GM21526 (cell line): ENCODE results near the gene KLRF2.
"Not testable (repeated sequence)": the region's sequence is repeated elsewhere in the genome, so short reads cannot be mapped to it uniquely, and the experiment has no call there.

Source experiments
- ATAC-seq: cut with Tn5 transposase; IDR thresholded peaks from one replicate; pipeline ENCODE4 v1.9.1; 2021; ENCODE audit warnings: moderate library complexity; ENCODE audit not compliant: unreplicated experiment, low FRiP score

Gene KLRF2

GRCh38 chr12:9881246-9881645, at the start of gene KLRF2:
Gene KLRF2, plus strand, starts transcription at chr12:9881489. Its CDS starts 107 bp downstream, at chr12:9881596.
- ATAC-seq: no peak

GRCh38 chr12:9831720-9832119, 49.6 kb upstream of the KLRF2 start:
- ATAC-seq: no peak

DNA sequence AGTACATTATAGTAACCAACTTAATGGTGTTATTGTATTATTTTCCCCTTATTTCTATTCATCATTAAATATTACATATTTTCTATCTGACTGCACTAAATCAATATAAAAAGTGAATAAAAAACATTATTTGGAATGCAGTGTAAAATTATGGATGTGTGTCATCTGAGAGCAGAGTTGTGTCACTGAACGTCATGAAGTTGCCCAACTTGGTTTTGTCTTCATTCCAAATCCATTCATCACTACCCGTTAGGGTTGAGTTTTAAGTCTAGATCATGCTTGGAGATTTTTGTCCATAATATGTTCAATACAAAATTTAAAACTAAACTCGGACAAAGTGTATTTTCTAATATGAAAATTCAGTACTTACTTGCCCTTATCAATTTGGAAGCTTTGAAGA, 37.9 kb upstream of the KLRF2 start:
- ATAC-seq: no peak

- ATAC-seq: no peak
Measured at GRCh38 chr12:9848899-9849298, 32.4 kb upstream of the KLRF2 start.

DNA sequence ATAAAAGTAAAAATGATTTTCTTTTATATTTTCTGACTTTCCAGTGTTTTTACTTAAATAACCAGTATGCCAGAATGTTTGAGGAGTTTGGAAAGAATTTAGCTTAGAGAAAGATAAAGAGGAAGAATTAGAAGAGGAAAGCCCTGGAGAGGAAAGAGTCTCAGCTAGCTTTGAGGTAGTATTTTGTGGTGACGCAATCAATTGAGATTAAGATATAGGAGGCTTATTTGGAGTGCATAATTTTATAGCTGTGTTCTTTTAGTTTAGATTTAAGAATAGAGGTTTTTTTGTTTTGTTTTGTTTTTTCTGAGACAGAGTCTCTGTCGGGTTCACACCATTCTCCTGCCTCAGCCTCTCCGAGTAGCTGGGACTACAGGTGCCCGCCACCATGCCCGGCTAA, 30.2 kb upstream of the KLRF2 start:
- ATAC-seq: no peak

DNA sequence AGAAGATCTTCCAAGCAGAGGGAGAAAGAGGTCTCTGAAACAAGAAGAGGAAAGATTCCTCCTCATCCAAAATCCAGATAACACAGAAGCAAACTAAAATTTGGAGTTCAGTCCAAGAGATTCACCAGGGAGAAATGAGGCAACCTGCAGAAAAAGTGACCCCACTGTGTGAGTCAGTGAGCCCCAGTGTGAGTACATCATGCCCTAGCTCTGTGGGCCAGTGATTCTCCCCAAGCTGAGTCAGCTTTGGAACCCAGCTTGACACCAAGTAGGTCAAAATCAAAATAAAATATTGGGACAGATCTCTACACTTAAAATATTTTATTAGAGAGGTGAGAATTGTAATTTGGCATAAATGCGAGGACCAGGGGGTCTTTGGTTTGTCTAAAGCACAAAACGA, 29.4 kb upstream of the KLRF2 start:
- no peak for ATAC-seq

DNA sequence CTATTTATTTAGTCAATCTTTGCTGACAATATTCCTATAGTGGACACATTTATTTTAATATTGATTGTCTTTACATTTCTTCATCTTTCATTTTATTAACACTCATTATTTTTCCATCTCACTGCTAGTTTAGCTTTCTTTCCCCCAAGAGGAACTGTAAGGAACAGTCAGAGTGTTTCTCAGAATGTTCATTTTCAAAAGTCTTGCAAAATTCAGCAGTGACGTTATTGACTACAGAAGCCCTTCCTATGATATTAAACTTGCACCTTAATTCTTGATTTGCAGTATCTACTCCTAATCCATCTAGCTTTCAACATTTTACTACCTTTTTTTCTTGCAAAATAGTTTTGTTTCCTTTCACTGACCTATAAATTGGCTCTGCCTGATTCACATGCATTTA, 25.1 kb upstream of the KLRF2 start:
- ATAC-seq: no peak

DNA sequence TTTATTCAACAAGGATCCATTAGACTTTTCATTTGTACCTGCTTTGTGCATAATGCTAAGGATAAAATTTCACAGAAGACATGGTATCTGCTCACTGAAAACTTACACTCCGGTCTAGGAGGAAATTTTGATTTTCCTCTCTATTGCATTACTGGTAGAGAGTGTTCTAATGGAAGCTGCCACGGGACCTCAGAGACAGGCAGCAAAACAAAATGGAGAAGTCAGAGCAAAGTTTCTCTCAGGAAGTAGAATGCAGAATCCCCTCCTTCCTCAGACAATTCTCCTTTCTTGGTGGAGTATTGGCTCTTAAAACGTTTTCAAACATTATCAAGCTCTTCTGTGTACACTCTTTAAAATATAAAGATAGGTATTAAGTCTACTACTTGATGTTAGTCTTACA, 24.4 kb upstream of the KLRF2 start:
- ATAC-seq: no peak

GRCh38 chr12:9858135-9858534, 23.2 kb upstream of the KLRF2 start:
- ATAC-seq: no peak

GRCh38 chr12:9864913-9865675, 16.2 kb upstream of the KLRF2 start:
- no peak for ATAC-seq

GRCh38 chr12:9866860-9867269, 14.4 kb upstream of the KLRF2 start:
- ATAC-seq: no peak

DNA sequence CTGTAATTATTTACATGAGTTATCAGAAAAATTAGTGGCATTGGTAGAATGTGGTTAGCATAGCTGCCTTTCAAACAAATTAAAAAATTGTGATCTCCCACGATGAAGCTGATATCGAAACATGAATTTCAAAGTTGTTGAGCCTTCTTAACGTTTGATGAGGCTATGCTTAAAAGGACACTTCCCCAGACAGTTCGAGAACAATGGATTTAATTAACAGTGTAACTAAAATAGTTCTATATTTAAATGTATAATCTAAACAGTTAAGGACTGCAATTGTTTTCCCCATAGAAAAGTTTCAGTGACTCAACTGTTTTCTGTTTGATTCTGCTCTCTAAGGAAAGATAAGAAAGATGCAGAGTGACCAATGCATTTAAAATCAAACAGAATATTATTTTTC, 13.8 kb upstream of the KLRF2 start:
- no peak for ATAC-seq

GRCh38 chr12:9868311-9868801, 12.9 kb upstream of the KLRF2 start:
- ATAC-seq: no peak

- ATAC-seq: no peak
Measured at GRCh38 chr12:9868951-9869306, 12.4 kb upstream of the KLRF2 start.

DNA sequence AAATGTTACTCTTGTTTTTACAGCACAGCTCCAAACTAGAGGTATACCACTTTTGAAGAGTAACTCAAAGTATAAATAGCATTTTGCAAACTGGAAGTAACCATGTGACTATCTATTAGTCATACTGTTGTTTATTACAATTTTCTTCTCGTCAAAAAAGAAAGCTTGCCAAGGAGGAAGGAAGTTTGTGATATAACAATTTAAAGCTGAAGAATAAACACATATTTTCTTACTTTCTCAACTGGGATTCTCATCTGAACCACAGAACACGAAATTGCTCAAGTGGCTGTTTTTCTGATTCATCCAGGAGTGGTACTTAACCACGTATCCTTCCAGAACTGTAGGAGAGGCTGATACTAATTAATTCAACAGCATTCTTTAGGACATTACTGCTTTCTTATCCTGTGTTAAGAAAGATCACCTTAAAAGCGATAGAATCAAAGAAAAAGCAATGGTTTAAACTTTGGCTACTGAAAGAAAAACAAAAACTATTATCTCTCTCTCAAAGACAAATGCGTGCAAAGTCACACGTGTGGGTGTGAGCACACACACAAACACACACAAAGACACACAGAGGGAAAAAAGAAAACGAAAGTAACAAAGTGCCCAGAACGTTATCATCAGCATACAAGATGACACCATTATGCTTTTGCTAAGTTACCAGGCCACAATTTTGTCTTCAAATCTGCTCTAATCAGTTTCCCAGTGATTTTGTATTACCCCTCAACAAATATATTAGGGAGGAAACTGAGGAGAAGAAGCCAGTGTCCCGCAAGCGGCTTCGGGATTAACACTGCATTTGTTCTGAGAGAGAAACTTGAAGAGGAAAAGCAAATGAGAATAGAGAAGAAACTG, 11.8 kb upstream of the KLRF2 start, which contains the start of gene CLEC2B:
TSS of gene CLEC2B (minus strand) at position 48 of the 855 bp plus-strand sequence.
- ATAC-seq: peak; percentile 41

GRCh38 chr12:9870286-9870866, 10.9 kb upstream of the KLRF2 start:
- no peak for ATAC-seq

GRCh38 chr12:9872162-9872561, 9.1 kb upstream of the KLRF2 start:
- no peak for ATAC-seq

DNA sequence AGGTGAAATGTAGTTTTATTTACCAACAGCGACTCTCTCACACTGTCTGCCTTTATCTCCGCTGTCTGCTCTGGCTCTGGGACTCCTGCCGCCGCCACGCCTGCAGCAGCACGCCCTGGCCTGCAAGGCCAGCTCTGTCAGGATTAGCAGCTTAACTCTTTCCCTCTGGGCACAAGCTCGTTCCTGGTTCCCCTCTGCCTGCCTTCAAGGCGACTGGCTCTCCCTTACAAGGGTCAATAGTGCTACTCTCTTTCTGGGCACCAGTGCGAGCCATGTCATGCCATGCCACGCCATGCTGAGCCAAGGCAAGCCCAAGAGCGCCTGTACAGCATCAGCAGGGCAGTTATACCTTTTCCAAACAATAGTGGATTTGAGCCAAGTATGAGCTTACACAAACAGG, 8.5 kb upstream of the KLRF2 start:
- no peak for ATAC-seq

DNA sequence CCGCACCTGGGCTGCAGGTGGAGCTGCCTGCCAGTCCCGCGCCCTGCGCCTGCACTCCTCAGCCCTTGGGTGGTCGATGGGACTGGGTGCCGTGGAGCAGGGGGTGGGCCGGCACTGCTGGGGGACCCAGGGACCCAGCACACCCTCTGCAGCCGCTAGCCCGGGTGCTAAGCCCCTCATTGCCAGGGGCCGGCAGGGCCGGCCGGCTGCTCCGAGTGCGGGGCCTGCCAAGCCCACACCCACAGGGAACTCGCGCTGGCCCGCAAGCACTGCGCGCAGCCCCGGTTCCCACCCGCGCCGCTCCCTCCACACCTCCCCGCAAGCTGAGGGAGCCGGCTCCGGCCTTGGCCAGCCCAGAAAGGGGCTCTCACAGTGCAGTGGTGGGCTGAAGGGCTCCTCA, 5.2 kb upstream of the KLRF2 start:
- not testable (repeated sequence) for ATAC-seq

DNA sequence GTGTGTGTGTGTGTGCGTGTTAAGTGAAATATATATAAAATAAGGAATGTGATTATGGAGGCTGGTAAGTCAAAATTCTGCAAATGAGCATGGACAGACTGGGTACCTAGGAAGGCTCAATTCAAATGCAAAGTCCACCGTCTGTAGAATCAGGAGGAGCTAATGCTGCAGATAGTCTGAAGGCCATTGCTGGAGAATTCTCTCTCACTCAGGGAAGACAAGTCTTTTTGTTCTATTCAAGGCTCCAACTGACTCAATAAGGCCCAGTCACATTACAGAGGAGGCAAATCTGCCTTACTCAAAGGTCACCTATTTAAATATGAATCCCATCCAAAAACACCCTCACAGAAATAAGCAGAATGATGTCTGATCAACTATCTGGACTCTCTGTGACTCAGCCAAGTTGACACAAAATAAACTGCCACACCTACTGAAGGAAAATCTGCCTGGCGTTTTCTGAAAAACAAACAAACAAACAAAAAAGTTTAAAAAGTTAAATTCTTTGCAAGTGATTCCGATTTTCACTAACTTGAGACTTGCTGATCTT, 684 bp upstream of the KLRF2 start:
- ATAC-seq: no peak

DNA sequence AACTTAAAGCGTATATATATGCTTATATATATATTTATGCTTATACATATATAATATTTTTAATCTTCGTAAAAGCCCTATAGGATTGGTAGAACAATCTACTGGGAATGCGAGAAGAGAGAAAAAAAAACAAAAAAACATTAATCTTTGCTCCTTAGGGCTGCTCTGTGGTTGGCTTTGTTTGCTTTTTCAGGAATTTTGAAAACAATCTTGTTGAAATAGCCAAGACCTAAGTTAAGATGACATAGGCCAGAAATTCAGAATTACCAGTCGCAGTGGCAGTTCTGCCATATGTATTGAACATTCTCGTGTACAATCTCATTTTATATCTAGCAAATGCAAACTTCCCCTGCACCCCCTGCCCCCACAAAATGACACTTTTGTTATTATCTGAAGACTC, 699 bp downstream of the KLRF2 start:
- ATAC-seq: no peak
